Mucosa of rectum (tissue), 2 donors: ENCODE data around the gene KRAS.
"Not testable (repeated sequence)": the region's sequence is repeated elsewhere in the genome, so short reads cannot be mapped to it uniquely, and the experiment has no call there.

Experiments
- H3K27ac ChIP-seq, 2 donors: one replicate each; pipeline ENCODE4 v1.7.0; 2013; ENCODE audit warnings: inconsistent platforms in 2 of 2, low read depth in 2 of 2, low read length in 2 of 2
- H3K27me3 ChIP-seq, 2 donors: one replicate each; pipeline ENCODE4 v1.7.0; 2013; ENCODE audit warnings: low read length in 2 of 2; ENCODE audit not compliant: control insufficient read depth in 2 of 2, insufficient read depth in 2 of 2
- H3K36me3 ChIP-seq, 2 donors: one replicate each; pipeline ENCODE4 v1.7.0; 2013; ENCODE audit warnings: low read length in 2 of 2; ENCODE audit not compliant: control insufficient read depth in 2 of 2, insufficient read depth in 2 of 2
- H3K4me1 ChIP-seq, 2 donors: one replicate each; pipeline ENCODE4 v1.7.0; 2013; ENCODE audit warnings: low read length in 2 of 2, mild to moderate bottlenecking in 1 of 2; ENCODE audit not compliant: control insufficient read depth in 2 of 2, insufficient read depth in 2 of 2
- H3K4me3 ChIP-seq, 2 donors: one replicate each; pipeline ENCODE4 v1.7.0; 2013; ENCODE audit warnings: low read length in 2 of 2
- H3K9ac ChIP-seq, 2 donors: one replicate each; pipeline ENCODE4 v1.7.0; 2013; ENCODE audit warnings: low read length in 2 of 2, low read depth in 1 of 2, mild to moderate bottlenecking in 1 of 2
- H3K9me3 ChIP-seq, 2 donors: one replicate each; pipeline ENCODE4 v1.7.0; 2013; ENCODE audit warnings: low read length in 2 of 2; ENCODE audit not compliant: control insufficient read depth in 2 of 2
- donor health status: healthy.
- donor health status: Normal muscosa, but diverticular disease.

Gene KRAS

GRCh38 chr12:25250744-25251730, at the start of gene KRAS:
Gene KRAS (minus strand): TSS chr12:25250929.
- H3K4me3 ChIP-seq: peak within 1 kb of the TSS; percentile 79 to 96
- H3K9ac ChIP-seq: peak within 1 kb of the TSS; percentile 75 to 93
- H3K36me3 ChIP-seq: no peaks in the 10 kb centered on the region
- peak within 1 kb of the TSS; percentile 90 to 93 for H3K27ac ChIP-seq
- H3K4me1 ChIP-seq: peaks cover 13 to 23% of the 10 kb centered on the region in 2 donors
- H3K27me3 ChIP-seq: no peaks in the 10 kb centered on the region
- H3K9me3 ChIP-seq: no peaks in the 10 kb centered on the region

- Histone ChIP-seq H3K36me3 (no peaks in the 10 kb centered on the region), H3K9ac (no peak overlapping the region), H3K4me3 (no peak overlapping the region), H3K9me3 (no peaks in the 10 kb centered on the region), H3K4me1 (no peaks in the 10 kb centered on the region), H3K27me3 (no peaks in the 10 kb centered on the region), H3K27ac (no peak overlapping the region)
Measured at GRCh38 chr12:25296381-25296780, 45.7 kb upstream of the KRAS start.

GRCh38 chr12:25295361-25295760, 44.6 kb upstream of the KRAS start:
- H3K4me3 ChIP-seq: no peak overlapping the region
- H3K9me3 ChIP-seq: no peaks in the 10 kb centered on the region
- no peaks in the 10 kb centered on the region for H3K4me1 ChIP-seq
- H3K9ac ChIP-seq: no peak overlapping the region
- no peaks in the 10 kb centered on the region for H3K36me3 ChIP-seq
- no peak overlapping the region for H3K27ac ChIP-seq
- H3K27me3 ChIP-seq: no peaks in the 10 kb centered on the region

GRCh38 chr12:25293653-25294052, 42.9 kb upstream of the KRAS start:
- H3K4me3 ChIP-seq: no peak overlapping the region

GRCh38 chr12:25292810-25293221, 42.1 kb upstream of the KRAS start:
- H3K4me3 ChIP-seq, H3K36me3 ChIP-seq, H3K9ac ChIP-seq, H3K27ac ChIP-seq, H3K9me3 ChIP-seq, H3K27me3 ChIP-seq, H3K4me1 ChIP-seq: not testable (repeated sequence)

More at GRCh38 chr12:25293653-25294052, 42.9 kb upstream of the KRAS start:
- Histone ChIP-seq H3K27ac (no peak overlapping the region), H3K36me3 (no peaks in the 10 kb centered on the region), H3K9me3 (peaks cover 0 to 3% of the 10 kb centered on the region in 2 donors), H3K9ac (no peak overlapping the region), H3K4me1 (no peaks in the 10 kb centered on the region), H3K27me3 (no peaks in the 10 kb centered on the region)

- H3K9me3 ChIP-seq: peaks cover 0 to 3% of the 10 kb centered on the region in 2 donors
- H3K27ac ChIP-seq: no peak overlapping the region
- no peaks in the 10 kb centered on the region for H3K36me3 ChIP-seq
- no peak overlapping the region for H3K4me3 ChIP-seq
- no peak overlapping the region for H3K9ac ChIP-seq
- H3K4me1 ChIP-seq: no peaks in the 10 kb centered on the region
- no peaks in the 10 kb centered on the region for H3K27me3 ChIP-seq
Measured at GRCh38 chr12:25287610-25288009, 36.9 kb upstream of the KRAS start.

GRCh38 chr12:25286837-25287236, 36.1 kb upstream of the KRAS start:
- Histone ChIP-seq H3K4me1 (no peaks in the 10 kb centered on the region), H3K4me3 (no peak overlapping the region), H3K27ac (no peak overlapping the region)

GRCh38 chr12:25284024-25284423, 33.3 kb upstream of the KRAS start:
- Histone ChIP-seq H3K27ac (no peak overlapping the region), H3K36me3 (no peaks in the 10 kb centered on the region), H3K4me3 (no peak overlapping the region), H3K9ac (no peak overlapping the region), H3K9me3 (no peaks in the 10 kb centered on the region), H3K4me1 (no peaks in the 10 kb centered on the region), H3K27me3 (no peaks in the 10 kb centered on the region)

More at GRCh38 chr12:25286837-25287236, 36.1 kb upstream of the KRAS start:
- H3K9ac ChIP-seq: no peak overlapping the region
- H3K27me3 ChIP-seq: no peaks in the 10 kb centered on the region
- H3K36me3 ChIP-seq: no peaks in the 10 kb centered on the region
- H3K9me3 ChIP-seq: peaks cover 0 to 3% of the 10 kb centered on the region in 2 donors

GRCh38 chr12:25283006-25283405, 32.3 kb upstream of the KRAS start:
- no peak overlapping the region for H3K4me3 ChIP-seq

GRCh38 chr12:25280082-25280481, 29.4 kb upstream of the KRAS start:
- H3K4me1 ChIP-seq: peaks cover 3 to 5% of the 10 kb centered on the region in 2 donors
- no peak overlapping the region for H3K27ac ChIP-seq
- H3K36me3 ChIP-seq: no peaks in the 10 kb centered on the region
- H3K27me3 ChIP-seq: no peaks in the 10 kb centered on the region
- H3K4me3 ChIP-seq: no peak overlapping the region
- H3K9me3 ChIP-seq: no peaks in the 10 kb centered on the region
- no peak overlapping the region for H3K9ac ChIP-seq

More at GRCh38 chr12:25283006-25283405, 32.3 kb upstream of the KRAS start:
- Histone ChIP-seq H3K9me3 (no peaks in the 10 kb centered on the region), H3K27me3 (no peaks in the 10 kb centered on the region), H3K9ac (no peak overlapping the region), H3K27ac (no peak overlapping the region), H3K36me3 (no peaks in the 10 kb centered on the region), H3K4me1 (no peaks in the 10 kb centered on the region)
